HTERT RPE-1 (cell line): Measurements from ENCODE around the gene DNAJA4.
"Not testable (repeated sequence)": the region's sequence is repeated elsewhere in the genome, so short reads cannot be mapped to it uniquely, and the experiment has no call there.

Experiments
- in situ Hi-C: fragments of 300-500 bp; cut with MboI; formaldehyde crosslinking; loops from 4 replicates; pipeline ENCODE4 v1.14.3; 2020; ENCODE audit warnings: low sequenced_read_pairs

DNAJA4 gene

GRCh38 chr15:78243491-78243941 lies 20.8 kb upstream of the DNAJA4 start:
- in situ Hi-C loops = no loop called here

GRCh38 chr15:78244101-78244500 lies 20.3 kb upstream of the DNAJA4 start:
- in situ Hi-C loops = no loop called here

- in situ Hi-C loops = no loop called here
Measured at GRCh38 chr15:78244893-78245292, 19.5 kb upstream of the DNAJA4 start.

- in situ Hi-C loops = not testable (repeated sequence)
Measured at GRCh38 chr15:78245392-78245791, 19.0 kb upstream of the DNAJA4 start.

- in situ Hi-C loops = not testable (repeated sequence)
Measured at GRCh38 chr15:78245976-78246620, 18.3 kb upstream of the DNAJA4 start.

GRCh38 chr15:78247911-78248310 lies 16.5 kb upstream of the DNAJA4 start:
- in situ Hi-C loops = no loop called here

- in situ Hi-C loops = no loop called here
Measured at GRCh38 chr15:78249131-78249530, 15.2 kb upstream of the DNAJA4 start.

- in situ Hi-C loops = no loop called here
Measured at GRCh38 chr15:78251136-78251535, 13.2 kb upstream of the DNAJA4 start.

GRCh38 chr15:78255421-78256043 lies 8.8 kb upstream of the DNAJA4 start:
- in situ Hi-C loops = no loop called here

- in situ Hi-C loops = no loop called here
Measured at GRCh38 chr15:78256044-78256437, 8.3 kb upstream of the DNAJA4 start.

GRCh38 chr15:78257681-78258080 lies 6.7 kb upstream of the DNAJA4 start:
- in situ Hi-C loops = no loop called here

- in situ Hi-C loops = no loop called here
Measured at GRCh38 chr15:78259232-78259631, 5.1 kb upstream of the DNAJA4 start.

GRCh38 chr15:78260489-78260888 lies 3.9 kb upstream of the DNAJA4 start:
- in situ Hi-C loops = no loop called here

GRCh38 chr15:78261062-78261461 lies 3.3 kb upstream of the DNAJA4 start:
- in situ Hi-C loops = no loop called here

GRCh38 chr15:78263351-78263781 lies 996 bp upstream of the DNAJA4 start:
- in situ Hi-C loops = no loop called here

- in situ Hi-C loops = no loop called here
Measured at GRCh38 chr15:78263907-78264303, 457 bp upstream of the DNAJA4 start.

GRCh38 chr15:78265137-78265460 lies 737 bp downstream of the DNAJA4 start:
- in situ Hi-C loops = no loop called here

GRCh38 chr15:78265752-78266224 lies 1.4 kb downstream of the DNAJA4 start:
- in situ Hi-C loops = no loop called here

GRCh38 chr15:78266229-78266628 lies 1.9 kb downstream of the DNAJA4 start:
- in situ Hi-C loops = no loop called here

- in situ Hi-C loops = no loop called here
Measured at GRCh38 chr15:78266806-78267205, 2.4 kb downstream of the DNAJA4 start.

- in situ Hi-C loops = no loop called here
Measured at GRCh38 chr15:78272316-78272715, 8.0 kb downstream of the DNAJA4 start.

- in situ Hi-C loops = no loop called here
Measured at GRCh38 chr15:78272776-78273175, 8.4 kb downstream of the DNAJA4 start.

- in situ Hi-C loops = no loop called here
Measured at GRCh38 chr15:78274994-78275393, 10.6 kb downstream of the DNAJA4 start.
